Activated CD4-positive, alpha-beta T cell treated with anti-CD3 and anti-CD28 coated beads, Interleukin-2, amount 10 ng/mL, durations not matched to agents 7 days and 5 days (primary cell): Measurements from ENCODE around the gene REPIN1. TPM values are rescaled to one million over a fixed set of nuclear protein-coding genes. Genes with fewer than 3 reads are reported as not detected.
A peak's percentile ranks its signal among the peaks of the same experiment; 100 is the strongest.

ENCODE experiments used
- CTCF ChIA-PET: fragments of 350-600 bp; sonication (Branson Sonifier 250); formaldehyde crosslinking; loops from one replicate; lab custom pipeline; 2021; ENCODE audit warnings: antibody characterized with exemption; lab: Charles Lee
- POLR2A ChIA-PET: fragments of 350-600 bp; sonication (Branson Sonifier 250); formaldehyde crosslinking; loops from one replicate; lab custom pipeline; 2021; ENCODE audit warnings: antibody characterized with exemption; lab: Charles Lee
- DNase-seq: peaks from one replicate; pipeline ENCODE4 v3.0.0-alpha.2; 2020
- H3K27ac Mint-ChIP-seq: one replicate; pipeline ENCODE4 v1.8.0; 2021; ENCODE audit warnings: mild to moderate bottlenecking, moderate library complexity, mixed read lengths
- H3K27me3 Mint-ChIP-seq: one replicate; pipeline ENCODE4 v1.8.0; 2021; ENCODE audit warnings: mixed read lengths
- H3K36me3 Mint-ChIP-seq: one replicate; pipeline ENCODE4 v1.8.0; 2021; ENCODE audit warnings: low read depth, mixed read lengths
- H3K4me1 Mint-ChIP-seq: one replicate; pipeline ENCODE4 v1.8.0; 2021; ENCODE audit warnings: mixed read lengths
- H3K4me3 Mint-ChIP-seq: one replicate; pipeline ENCODE4 v1.8.0; 2021; ENCODE audit warnings: mild to moderate bottlenecking, moderate library complexity, mixed read lengths
- H3K9me3 Mint-ChIP-seq: one replicate; pipeline ENCODE4 v1.8.0; 2021; ENCODE audit warnings: mixed read lengths
- total RNA-seq, 2 experiments: library from RNA; stranded (reverse); gene quantifications; one replicate each; pipeline ENCODE4 v1.2.3, GENCODE V29; 2021

The REPIN1 gene
- total RNA-seq, 2 experiments from 2014 or later, result 45.1 to 54.6 TPM

GRCh38 chr7:150339409-150339809, 29.2 kb upstream of the REPIN1 start:
- no peak overlapping the region for H3K27ac Mint-ChIP-seq
- ChIA-PET CTCF (interaction anchor here (1.1 kb wide), 1 partner anchor 99 kb away, joined by 3 read pairs; no protein-coding TSS in a partner anchor), POLR2A (no interaction called here)
- H3K27me3 Mint-ChIP-seq, result peaks cover 24% of the 10 kb centered on the region
- no peak for DNase-seq
- no peaks in the 10 kb centered on the region for H3K4me1 Mint-ChIP-seq
- no peaks in the 10 kb centered on the region for H3K36me3 Mint-ChIP-seq
- H3K4me3 Mint-ChIP-seq, result no peak overlapping the region
- H3K9me3 Mint-ChIP-seq, result peaks cover 5% of the 10 kb centered on the region

GRCh38 chr7:150340024-150340749, 28.4 kb upstream of the REPIN1 start:
- no peaks in the 10 kb centered on the region for H3K4me1 Mint-ChIP-seq
- POLR2A ChIA-PET, result no interaction called here
- CTCF ChIA-PET, result interaction anchor here (1.1 kb wide), 1 partner anchor 98 kb away, joined by 3 read pairs; no protein-coding TSS in a partner anchor
- peaks cover 5% of the 10 kb centered on the region for H3K9me3 Mint-ChIP-seq
- H3K27me3 Mint-ChIP-seq, result peaks cover 24% of the 10 kb centered on the region
- no peak overlapping the region for H3K27ac Mint-ChIP-seq
- DNase-seq, result no peak
- no peaks in the 10 kb centered on the region for H3K36me3 Mint-ChIP-seq
- H3K4me3 Mint-ChIP-seq, result no peak overlapping the region

GRCh38 chr7:150340875-150341262, 27.8 kb upstream of the REPIN1 start:
- CTCF ChIA-PET, result no interaction called here
- no peaks in the 10 kb centered on the region for H3K36me3 Mint-ChIP-seq
- H3K4me3 Mint-ChIP-seq, result no peak overlapping the region
- H3K27ac Mint-ChIP-seq, result no peak overlapping the region
- DNase-seq, result no peak
- peaks cover 5% of the 10 kb centered on the region for H3K9me3 Mint-ChIP-seq
- no peaks in the 10 kb centered on the region for H3K4me1 Mint-ChIP-seq
- peaks cover 24% of the 10 kb centered on the region for H3K27me3 Mint-ChIP-seq
- POLR2A ChIA-PET, result no interaction called here

- ChIA-PET CTCF (no interaction called here), POLR2A (no interaction called here)
- Mint-ChIP-seq H3K9me3 (peaks cover 5% of the 10 kb centered on the region), H3K27ac (no peak within 1 kb of the TSS), H3K27me3 (peaks cover 28% of the 10 kb centered on the region), H3K4me3 (no peak within 1 kb of the TSS), H3K36me3 (no peaks in the 10 kb centered on the region), H3K4me1 (no peaks in the 10 kb centered on the region)
- DNase-seq, result no peak
These were observed 27.1 kb upstream of the REPIN1 start, which contains the start of gene RARRES2 for GRCh38 chr7:150341263-150342120. Gene RARRES2, minus strand, starts transcription at chr7:150341629. Its CDS starts 1,020 bp downstream, at chr7:150340609.

GRCh38 chr7:150342121-150342408, 26.6 kb upstream of the REPIN1 start:
- H3K27me3 Mint-ChIP-seq, result peaks cover 32% of the 10 kb centered on the region
- no peaks in the 10 kb centered on the region for H3K4me1 Mint-ChIP-seq
- no peaks in the 10 kb centered on the region for H3K36me3 Mint-ChIP-seq
- no peak overlapping the region for H3K4me3 Mint-ChIP-seq
- POLR2A ChIA-PET, result no interaction called here
- H3K9me3 Mint-ChIP-seq, result peaks cover 5% of the 10 kb centered on the region
- no peak overlapping the region for H3K27ac Mint-ChIP-seq
- CTCF ChIA-PET, result no interaction called here
- no peak for DNase-seq

- POLR2A ChIA-PET, result no interaction called here
- CTCF ChIA-PET, result interaction anchor here (0.6 kb wide), 1 partner anchor 128 kb away, joined by 3 read pairs; no protein-coding TSS in a partner anchor
- Mint-ChIP-seq H3K4me1 (no peaks in the 10 kb centered on the region), H3K36me3 (no peaks in the 10 kb centered on the region), H3K4me3 (no peak overlapping the region), H3K27me3 (peaks cover 36% of the 10 kb centered on the region), H3K9me3 (peaks cover 5% of the 10 kb centered on the region), H3K27ac (peak overlapping the region; percentile 48)
- no peak for DNase-seq
These were observed 25.4 kb upstream of the REPIN1 start for GRCh38 chr7:150343225-150343624.

- peaks cover 37% of the 10 kb centered on the region for H3K27me3 Mint-ChIP-seq
These were observed 24.3 kb upstream of the REPIN1 start for GRCh38 chr7:150344299-150344698.

GRCh38 chr7:150345012-150345411, 23.6 kb upstream of the REPIN1 start:
- ChIA-PET CTCF (interaction anchor here (0.6 kb wide), 1 partner anchor 25 kb away, joined by 3 read pairs; no protein-coding TSS in a partner anchor), POLR2A (no interaction called here)
- Mint-ChIP-seq H3K9me3 (peaks cover 5% of the 10 kb centered on the region), H3K4me3 (no peak overlapping the region), H3K4me1 (no peaks in the 10 kb centered on the region), H3K36me3 (no peaks in the 10 kb centered on the region), H3K27me3 (peaks cover 33% of the 10 kb centered on the region), H3K27ac (no peak overlapping the region)
- no peak for DNase-seq

More at GRCh38 chr7:150344299-150344698, 24.3 kb upstream of the REPIN1 start:
- ChIA-PET POLR2A (no interaction called here), CTCF (interaction anchor here (0.6 kb wide), 1 partner anchor 24 kb away, joined by 3 read pairs; no protein-coding TSS in a partner anchor)
- Mint-ChIP-seq H3K4me3 (no peak overlapping the region), H3K36me3 (no peaks in the 10 kb centered on the region), H3K9me3 (peaks cover 5% of the 10 kb centered on the region), H3K4me1 (no peaks in the 10 kb centered on the region), H3K27ac (no peak overlapping the region)
- no peak for DNase-seq

- POLR2A ChIA-PET, result no interaction called here
- Mint-ChIP-seq H3K4me1 (no peaks in the 10 kb centered on the region), H3K4me3 (no peak overlapping the region), H3K27me3 (peaks cover 34% of the 10 kb centered on the region), H3K36me3 (no peaks in the 10 kb centered on the region), H3K27ac (no peak overlapping the region), H3K9me3 (peaks cover 5% of the 10 kb centered on the region)
- DNase-seq, result no peak
- CTCF ChIA-PET, result interaction anchor here (1.3 kb wide), 1 partner anchor 8 kb away, joined by 3 read pairs; no protein-coding TSS in a partner anchor
These were observed 21.7 kb upstream of the REPIN1 start for GRCh38 chr7:150346922-150347321.

- POLR2A ChIA-PET, result no interaction called here
These were observed 16.9 kb upstream of the REPIN1 start for GRCh38 chr7:150351587-150352194.

GRCh38 chr7:150355666-150356059, 13.0 kb upstream of the REPIN1 start:
- POLR2A ChIA-PET, result no interaction called here
- CTCF ChIA-PET, result interaction anchor here (0.6 to 1.7 kb wide), 6 partner anchors 11 to 370 kb away, joined by 3 to 7 read pairs (median 4); no protein-coding TSS in a partner anchor
- Mint-ChIP-seq H3K9me3 (peaks cover 4% of the 10 kb centered on the region), H3K27ac (no peak overlapping the region), H3K27me3 (peaks cover 5% of the 10 kb centered on the region), H3K36me3 (no peaks in the 10 kb centered on the region), H3K4me1 (peaks cover 39% of the 10 kb centered on the region), H3K4me3 (no peak overlapping the region)
- no peak for DNase-seq

More at GRCh38 chr7:150351587-150352194, 16.9 kb upstream of the REPIN1 start:
- Mint-ChIP-seq H3K4me3 (no peak overlapping the region), H3K9me3 (no peaks in the 10 kb centered on the region), H3K36me3 (no peaks in the 10 kb centered on the region), H3K27me3 (peaks cover 12% of the 10 kb centered on the region), H3K27ac (no peak overlapping the region), H3K4me1 (peaks cover 7% of the 10 kb centered on the region)
- no peak for DNase-seq
- CTCF ChIA-PET, result no interaction called here

- H3K4me3 Mint-ChIP-seq, result no peak overlapping the region
- POLR2A ChIA-PET, result no interaction called here
- CTCF ChIA-PET, result interaction anchor here (0.6 to 1.7 kb wide), 6 partner anchors 8 to 369 kb away, joined by 3 to 7 read pairs (median 4); no protein-coding TSS in a partner anchor
- no peaks in the 10 kb centered on the region for H3K36me3 Mint-ChIP-seq
- peak; percentile 42 for DNase-seq
- peaks cover 39% of the 10 kb centered on the region for H3K4me1 Mint-ChIP-seq
- peaks cover 4% of the 10 kb centered on the region for H3K9me3 Mint-ChIP-seq
- peaks cover 4% of the 10 kb centered on the region for H3K27me3 Mint-ChIP-seq
- peak overlapping the region; percentile 61 for H3K27ac Mint-ChIP-seq
These were observed 12.2 kb upstream of the REPIN1 start for GRCh38 chr7:150356265-150356897.
